GM21528 (cell line): Measurements from ENCODE around the gene C22orf39.

Source experiments
- ATAC-seq: cut with Tn5 transposase; IDR thresholded peaks from one replicate; pipeline ENCODE4 v1.9.1; 2021; ENCODE audit warnings: mild to moderate bottlenecking, moderate library complexity; ENCODE audit not compliant: unreplicated experiment, low FRiP score

Gene C22orf39

GRCh38 chr22:19434401-19434800 lies 13.1 kb downstream of the C22orf39 start:
- no peak for ATAC-seq

GRCh38 chr22:19432133-19432851 lies 15.2 kb downstream of the C22orf39 start, which contains the start of gene MRPL40:
Gene MRPL40 (plus strand): TSS chr22:19432545. CDS start chr22:19432555, 10 bp downstream.
- ATAC-seq: peak; percentile 80

- ATAC-seq: peak; percentile 55
Observed at GRCh38 chr22:19431649-19432132, 15.8 kb downstream of the C22orf39 start, which contains the start of gene HIRA. Gene HIRA (minus strand): TSS chr22:19431733. CDS start chr22:19431476, 257 bp downstream.

GRCh38 chr22:19430890-19431541 lies 16.5 kb downstream of the C22orf39 start:
- no peak for ATAC-seq

GRCh38 chr22:19429950-19430889 lies 17.3 kb downstream of the C22orf39 start:
- no peak for ATAC-seq

GRCh38 chr22:19424186-19424500 lies 23.4 kb downstream of the C22orf39 start:
- no peak for ATAC-seq

- ATAC-seq: no peak
Observed at GRCh38 chr22:19422440-19423301, 24.8 kb downstream of the C22orf39 start.

- no peak for ATAC-seq
Observed at GRCh38 chr22:19420321-19420720, 27.2 kb downstream of the C22orf39 start.

GRCh38 chr22:19419464-19420178 lies 27.9 kb downstream of the C22orf39 start:
- ATAC-seq: no peak

- no peak for ATAC-seq
Observed at GRCh38 chr22:19419086-19419463, 28.4 kb downstream of the C22orf39 start.

GRCh38 chr22:19412923-19413322 lies 34.6 kb downstream of the C22orf39 start:
- no peak for ATAC-seq

- ATAC-seq: no peak
Observed at GRCh38 chr22:19412478-19412877, 35.0 kb downstream of the C22orf39 start.

GRCh38 chr22:19411690-19412045 lies 35.8 kb downstream of the C22orf39 start:
- ATAC-seq: no peak

- ATAC-seq: no peak
Observed at GRCh38 chr22:19410941-19411689, 36.4 kb downstream of the C22orf39 start.

GRCh38 chr22:19407649-19408606 lies 39.6 kb downstream of the C22orf39 start:
- ATAC-seq: no peak

GRCh38 chr22:19406846-19407245 lies 40.7 kb downstream of the C22orf39 start:
- ATAC-seq: no peak

GRCh38 chr22:19406281-19406811 lies 41.2 kb downstream of the C22orf39 start:
- ATAC-seq: no peak
